ENCODE results near the gene SNCG.

GRCh38 chr10:86918022-86918471 lies 40.4 kb upstream of the SNCG start:
- TF ChIP-seq POLR2AphosphoS5 (IDR thresholded peaks at IDR 0.05; ENCODE audit: borderline replicate concordance, low read depth, low read length) = no peak
- no peak for TF ChIP-seq EZH2 (IDR thresholded peaks at IDR 0.05)
